ENCODE results near the gene KCNQ1. TPM values are rescaled to one million over a fixed set of nuclear protein-coding genes. Genes with fewer than 3 reads are reported as not detected.

The KCNQ1 gene
- total RNA-seq, 4 donors from 2014 or later, result 2.6 to 12.7 (median 4.9) TPM

DNA sequence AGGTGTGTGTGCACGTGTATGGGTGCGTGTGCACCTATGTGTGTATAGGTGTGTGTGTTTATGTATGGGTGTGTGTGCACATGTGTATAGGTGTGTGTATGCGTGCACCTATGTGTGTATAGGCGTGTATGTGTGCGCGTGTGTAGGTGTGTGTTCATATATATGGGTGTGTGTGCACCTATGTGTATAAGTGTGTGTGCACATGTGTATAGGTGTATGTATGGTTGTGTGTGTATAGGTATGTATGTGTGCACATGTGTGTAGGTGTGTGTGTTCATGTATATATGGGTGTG lies 26.9 kb downstream of the KCNQ1 start:
- WGBS, 2 donors (ENCODE audit: low coverage in 1 of 2), result 86 to 94% methylated on average over 6 of the region's 6 CpGs
- H3K4me1 ChIP-seq, result no peaks in the 10 kb centered on the region
- no peak for TF ChIP-seq CTCF (IDR thresholded peaks at IDR 0.05)
- no peak for TF ChIP-seq EP300 (IDR thresholded peaks at IDR 0.05)
- TF ChIP-seq POLR2AphosphoS5 (IDR thresholded peaks at IDR 0.05), result no peak
- TF ChIP-seq POLR2A (IDR thresholded peaks at IDR 0.05), result no peak
- no peak overlapping the region for H3K4me3 ChIP-seq
- no peaks in the 10 kb centered on the region for H3K36me3 ChIP-seq
- H3K9me3 ChIP-seq, result no peaks in the 10 kb centered on the region
- H3K27ac ChIP-seq, result no peak overlapping the region
- no peak for ATAC-seq
- H3K27me3 ChIP-seq, result peaks cover 60% of the 10 kb centered on the region

DNA sequence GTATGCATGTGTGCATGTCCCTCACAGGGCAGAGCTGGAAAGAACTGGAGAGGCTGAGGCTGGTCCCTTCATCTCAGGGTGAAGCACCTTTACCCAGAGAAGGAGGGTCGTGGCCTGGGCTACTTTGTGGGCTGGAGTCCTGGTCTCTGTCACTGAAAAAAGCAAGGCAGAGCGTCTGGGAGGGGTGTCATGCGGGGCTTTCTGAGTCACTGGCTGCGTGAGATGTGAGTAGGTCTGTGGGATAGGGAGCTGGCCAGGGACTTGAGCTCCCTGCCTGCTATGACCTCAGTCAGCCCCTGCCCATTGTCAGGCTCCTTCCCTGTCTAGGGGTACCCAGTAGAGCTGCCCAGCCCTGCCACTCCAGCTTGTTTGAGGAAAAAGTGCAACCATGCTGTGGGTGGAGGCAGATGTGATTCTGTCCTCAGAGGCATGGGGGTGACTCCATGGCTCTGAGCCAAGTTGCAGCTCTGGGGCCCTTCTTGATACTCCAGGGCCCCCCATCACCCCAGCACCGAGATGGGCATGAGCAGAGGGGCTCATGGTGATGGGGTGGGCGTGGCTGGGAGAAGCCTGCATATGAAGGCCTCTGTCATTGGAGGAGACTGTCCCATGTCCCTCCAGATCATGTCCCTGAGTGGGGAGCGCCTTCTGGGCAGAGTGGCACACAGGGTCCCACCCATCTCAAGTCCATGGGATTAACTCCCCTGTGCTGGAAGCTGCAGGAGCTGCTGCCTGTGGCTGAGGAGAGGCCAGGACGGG lies 27.8 kb downstream of the KCNQ1 start:
- H3K27me3 ChIP-seq, result peaks cover 57% of the 10 kb centered on the region
- 40 to 80% methylated on average over 1 to 2 of the region's 8 CpGs for WGBS, 2 donors (ENCODE audit: low coverage in 1 of 2)

GRCh38 chr11:2473361-2474058 lies 28.7 kb downstream of the KCNQ1 start:
- Histone ChIP-seq H3K4me1 (no peaks in the 10 kb centered on the region), H3K9me3 (no peaks in the 10 kb centered on the region), H3K27me3 (peaks cover 60% of the 10 kb centered on the region), H3K27ac (no peak overlapping the region), H3K4me3 (no peak overlapping the region), H3K36me3 (no peaks in the 10 kb centered on the region)
- 80 to 89% methylated on average over 1 to 3 of the region's 27 CpGs for WGBS, 2 donors (ENCODE audit: low coverage in 1 of 2)
- TF ChIP-seq POLR2A (IDR thresholded peaks at IDR 0.05), result no peak
- no peak for TF ChIP-seq CTCF (IDR thresholded peaks at IDR 0.05)
- TF ChIP-seq POLR2AphosphoS5 (IDR thresholded peaks at IDR 0.05), result no peak
- TF ChIP-seq EP300 (IDR thresholded peaks at IDR 0.05), result no peak
- ATAC-seq, result no peak

More for the DNA sequence above, 27.8 kb downstream of the KCNQ1 start:
- H3K4me1 ChIP-seq, result no peaks in the 10 kb centered on the region
- no peaks in the 10 kb centered on the region for H3K9me3 ChIP-seq
- H3K27ac ChIP-seq, result no peak overlapping the region
- H3K36me3 ChIP-seq, result no peaks in the 10 kb centered on the region
- H3K4me3 ChIP-seq, result no peak overlapping the region
- ATAC-seq, result no peak
- TF ChIP-seq POLR2A (IDR thresholded peaks at IDR 0.05) (no peak), EP300 (IDR thresholded peaks at IDR 0.05) (no peak)

GRCh38 chr11:2474059-2474901 lies 29.5 kb downstream of the KCNQ1 start:
- TF ChIP-seq POLR2AphosphoS5 (IDR thresholded peaks at IDR 0.05) (no peak), EP300 (IDR thresholded peaks at IDR 0.05) (no peak), CTCF (IDR thresholded peaks at IDR 0.05) (no peak), POLR2A (IDR thresholded peaks at IDR 0.05) (no peak)
- no peak for ATAC-seq
- WGBS, 2 donors (ENCODE audit: low coverage in 1 of 2), result 66 to 80% methylated on average over 1 to 4 of the region's 19 CpGs

More at GRCh38 chr11:2474059-2474901, 29.5 kb downstream of the KCNQ1 start:
- no peak overlapping the region for H3K4me3 ChIP-seq
- H3K9me3 ChIP-seq, result peaks cover 0 to 5% (median 0%) of the 10 kb centered on the region in 3 donors
- no peak overlapping the region for H3K27ac ChIP-seq
- no peaks in the 10 kb centered on the region for H3K36me3 ChIP-seq
- H3K27me3 ChIP-seq, result peaks cover 67% of the 10 kb centered on the region
- H3K4me1 ChIP-seq, result no peaks in the 10 kb centered on the region

All from gastroesophageal sphincter (tissue), 4 donors.